ENCODE results near the gene SLC25A44.

SLC25A44 gene

GRCh38 chr1:156193488-156194299 lies at the start of gene SLC25A44:
SLC25A44 (plus strand) TSS chr1:156194104; CDS start chr1:156199848, 5,744 bp downstream.
- peak; percentile 99 for DNase-seq

GRCh38 chr1:156144742-156145141 lies 49.2 kb upstream of the SLC25A44 start:
- DNase-seq, result no peak

GRCh38 chr1:156145650-156146019 lies 48.3 kb upstream of the SLC25A44 start:
- no peak for DNase-seq

- DNase-seq, result peak; percentile 73
These were observed 47.7 kb upstream of the SLC25A44 start for GRCh38 chr1:156146020-156146768.

- no peak for DNase-seq
These were observed 47.0 kb upstream of the SLC25A44 start for GRCh38 chr1:156146769-156147405.

- DNase-seq, result no peak
These were observed 45.7 kb upstream of the SLC25A44 start for GRCh38 chr1:156148216-156148615.

GRCh38 chr1:156149374-156150332 lies 44.3 kb upstream of the SLC25A44 start:
- DNase-seq, result no peak

- no peak for DNase-seq
These were observed 43.4 kb upstream of the SLC25A44 start for GRCh38 chr1:156150333-156151011.

- DNase-seq, result no peak
These were observed 42.7 kb upstream of the SLC25A44 start for GRCh38 chr1:156151093-156151688.

- DNase-seq, result no peak
These were observed 41.3 kb upstream of the SLC25A44 start for GRCh38 chr1:156152628-156153027.

- DNase-seq, result no peak
These were observed 40.5 kb upstream of the SLC25A44 start, which contains the start of gene SEMA4A for GRCh38 chr1:156153362-156153761. SEMA4A (plus strand) TSS chr1:156153585; CDS start chr1:156154579, 994 bp downstream.

- no peak for DNase-seq
These were observed 39.6 kb upstream of the SLC25A44 start for GRCh38 chr1:156154317-156154749.

GRCh38 chr1:156155756-156156510 lies 38.0 kb upstream of the SLC25A44 start:
- DNase-seq, result no peak

- DNase-seq, result no peak
These were observed 36.4 kb upstream of the SLC25A44 start for GRCh38 chr1:156157506-156157905.

GRCh38 chr1:156157966-156158365 lies 35.9 kb upstream of the SLC25A44 start:
- DNase-seq, result no peak

- DNase-seq, result no peak
These were observed 33.7 kb upstream of the SLC25A44 start for GRCh38 chr1:156160000-156160742.

- DNase-seq, result peak; percentile 31
These were observed 33.1 kb upstream of the SLC25A44 start for GRCh38 chr1:156160743-156161171.

GRCh38 chr1:156162430-156163037 lies 31.4 kb upstream of the SLC25A44 start:
- no peak for DNase-seq

GRCh38 chr1:156163712-156164111 lies 30.2 kb upstream of the SLC25A44 start:
- DNase-seq, result no peak
